SJCRH30 (cell line): ENCODE data around the gene UROS. TPM values are rescaled to one million over a fixed set of nuclear protein-coding genes. Genes with fewer than 3 reads are reported as not detected.
A peak's percentile ranks its signal among the peaks of the same experiment; 100 is the strongest.

Source experiments
- DNase-seq, 2 experiments: peaks; one replicate each; pipeline ENCODE4 v3.0.0-alpha.2; 2015 to 2020
- H3K27ac ChIP-seq: fragments of 250-450 bp; sonication (Bioruptor Pico); 2 replicates; pipeline ENCODE4 v1.5.1; 2020; ENCODE audit warnings: mild to moderate bottlenecking, moderate library complexity
- H3K27me3 ChIP-seq: fragments of 250-450 bp; sonication (Bioruptor Pico); 2 replicates; pipeline ENCODE4 v1.5.1; 2020; ENCODE audit warnings: mild to moderate bottlenecking, moderate library complexity
- H3K36me3 ChIP-seq: fragments of 250-450 bp; sonication (Bioruptor Pico); 2 replicates; pipeline ENCODE4 v1.5.1; 2020; ENCODE audit warnings: mild to moderate bottlenecking, moderate library complexity
- H3K4me1 ChIP-seq: fragments of 250-450 bp; sonication (Bioruptor Pico); 2 replicates; pipeline ENCODE4 v1.5.1; 2020; ENCODE audit warnings: mild to moderate bottlenecking, moderate library complexity
- H3K4me3 ChIP-seq: fragments of 250-450 bp; sonication (Bioruptor Pico); 2 replicates; pipeline ENCODE4 v1.5.1; 2020; ENCODE audit warnings: mild to moderate bottlenecking, moderate library complexity
- H3K9me3 ChIP-seq: fragments of 250-450 bp; sonication (Bioruptor Pico); replicated peaks from 2 replicates; pipeline ENCODE4 v1.5.1; 2020; ENCODE audit warnings: mild to moderate bottlenecking, moderate library complexity
- total RNA-seq: library from RNA; depleted of rRNA; stranded (reverse); fragments of >200 nt; shearing (Covaris generic); gene quantifications from 2 replicates; pipeline ENCODE4 v1.2.3, GENCODE V29; 2014

The UROS gene
- total RNA-seq, 1 experiment from 2014 or later: 41.0 TPM

- Histone ChIP-seq H3K27ac (no peak overlapping the region), H3K4me3 (no peak overlapping the region), H3K36me3 (peaks cover 6% of the 10 kb centered on the region; the same call in 1 of the 2 replicates), H3K9me3 (no peaks in the 10 kb centered on the region), H3K4me1 (no peaks in the 10 kb centered on the region), H3K27me3 (no peaks in the 10 kb centered on the region)
- DNase-seq: no peak
Measured at GRCh38 chr10:125770844-125771243, 52.2 kb downstream of the UROS start.

- Histone ChIP-seq H3K9me3 (no peaks in the 10 kb centered on the region), H3K27me3 (no peaks in the 10 kb centered on the region), H3K36me3 (peaks cover 21% of the 10 kb centered on the region), H3K27ac (no peak overlapping the region), H3K4me1 (no peaks in the 10 kb centered on the region), H3K4me3 (no peak overlapping the region)
- DNase-seq: no peak
Measured at GRCh38 chr10:125769175-125769574, 53.9 kb downstream of the UROS start.

GRCh38 chr10:125768219-125768855 is 54.7 kb downstream of the UROS start:
- DNase-seq: peak in 1 of 2 experiments; percentile 26
- Histone ChIP-seq H3K9me3 (no peaks in the 10 kb centered on the region), H3K27ac (no peak overlapping the region), H3K27me3 (no peaks in the 10 kb centered on the region), H3K4me3 (no peak overlapping the region), H3K36me3 (peaks cover 30% of the 10 kb centered on the region), H3K4me1 (no peaks in the 10 kb centered on the region)

- Histone ChIP-seq H3K4me3 (no peak overlapping the region), H3K36me3 (peaks cover 38% of the 10 kb centered on the region), H3K27me3 (no peaks in the 10 kb centered on the region), H3K4me1 (no peaks in the 10 kb centered on the region), H3K27ac (no peak overlapping the region), H3K9me3 (no peaks in the 10 kb centered on the region)
- DNase-seq: no peak
Measured at GRCh38 chr10:125766511-125766910, 56.5 kb downstream of the UROS start.

GRCh38 chr10:125765835-125766234 is 57.2 kb downstream of the UROS start:
- peaks cover 44% of the 10 kb centered on the region for H3K36me3 ChIP-seq
- DNase-seq: no peak
- no peaks in the 10 kb centered on the region for H3K4me1 ChIP-seq
- H3K9me3 ChIP-seq: no peaks in the 10 kb centered on the region
- H3K27me3 ChIP-seq: no peaks in the 10 kb centered on the region
- H3K27ac ChIP-seq: no peak overlapping the region
- H3K4me3 ChIP-seq: no peak overlapping the region

- no peaks in the 10 kb centered on the region for H3K27me3 ChIP-seq
- no peaks in the 10 kb centered on the region for H3K4me1 ChIP-seq
- H3K9me3 ChIP-seq: no peaks in the 10 kb centered on the region
- peaks cover 70% of the 10 kb centered on the region for H3K36me3 ChIP-seq
- H3K27ac ChIP-seq: no peak overlapping the region
- DNase-seq: no peak
- no peak overlapping the region for H3K4me3 ChIP-seq
Measured at GRCh38 chr10:125762692-125763648, 60.1 kb downstream of the UROS start.

GRCh38 chr10:125761961-125762360 is 61.1 kb downstream of the UROS start:
- Histone ChIP-seq H3K27me3 (no peaks in the 10 kb centered on the region), H3K36me3 (peaks cover 76% of the 10 kb centered on the region), H3K4me1 (no peaks in the 10 kb centered on the region), H3K9me3 (no peaks in the 10 kb centered on the region), H3K27ac (no peak overlapping the region), H3K4me3 (no peak overlapping the region)
- no peak for DNase-seq

- H3K4me3 ChIP-seq: no peak overlapping the region
- no peaks in the 10 kb centered on the region for H3K9me3 ChIP-seq
- DNase-seq: no peak
- no peaks in the 10 kb centered on the region for H3K4me1 ChIP-seq
- peaks cover 71% of the 10 kb centered on the region for H3K36me3 ChIP-seq
- no peaks in the 10 kb centered on the region for H3K27me3 ChIP-seq
- no peak overlapping the region for H3K27ac ChIP-seq
Measured at GRCh38 chr10:125757742-125758141, 65.3 kb downstream of the UROS start.

GRCh38 chr10:125756853-125757487 is 66.1 kb downstream of the UROS start:
- no peak overlapping the region for H3K27ac ChIP-seq
- H3K27me3 ChIP-seq: no peaks in the 10 kb centered on the region
- no peaks in the 10 kb centered on the region for H3K9me3 ChIP-seq
- H3K4me1 ChIP-seq: no peaks in the 10 kb centered on the region
- DNase-seq: no peak
- peaks cover 73% of the 10 kb centered on the region for H3K36me3 ChIP-seq
- no peak overlapping the region for H3K4me3 ChIP-seq

- peaks cover 70% of the 10 kb centered on the region for H3K36me3 ChIP-seq
- H3K4me1 ChIP-seq: no peaks in the 10 kb centered on the region
- no peak overlapping the region for H3K4me3 ChIP-seq
- DNase-seq: no peak
- no peaks in the 10 kb centered on the region for H3K9me3 ChIP-seq
- no peak overlapping the region for H3K27ac ChIP-seq
- H3K27me3 ChIP-seq: no peaks in the 10 kb centered on the region
Measured at GRCh38 chr10:125756196-125756595, 66.9 kb downstream of the UROS start.

GRCh38 chr10:125747417-125747816 is 75.6 kb downstream of the UROS start:
- Histone ChIP-seq H3K27ac (no peak overlapping the region), H3K4me3 (no peak overlapping the region), H3K4me1 (no peaks in the 10 kb centered on the region), H3K9me3 (no peaks in the 10 kb centered on the region), H3K36me3 (peaks cover 72% of the 10 kb centered on the region), H3K27me3 (no peaks in the 10 kb centered on the region)
- DNase-seq: no peak

- peaks cover 81% of the 10 kb centered on the region for H3K36me3 ChIP-seq
Measured at GRCh38 chr10:125744909-125745308, 78.1 kb downstream of the UROS start.

GRCh38 chr10:125742465-125742864 is 80.6 kb downstream of the UROS start:
- Histone ChIP-seq H3K4me1 (no peaks in the 10 kb centered on the region), H3K36me3 (peaks cover 88% of the 10 kb centered on the region), H3K4me3 (no peak overlapping the region), H3K9me3 (no peaks in the 10 kb centered on the region), H3K27ac (no peak overlapping the region), H3K27me3 (no peaks in the 10 kb centered on the region)
- no peak for DNase-seq

More at GRCh38 chr10:125744909-125745308, 78.1 kb downstream of the UROS start:
- H3K27ac ChIP-seq: no peak overlapping the region
- H3K4me1 ChIP-seq: no peaks in the 10 kb centered on the region
- DNase-seq: no peak
- H3K27me3 ChIP-seq: no peaks in the 10 kb centered on the region
- no peak overlapping the region for H3K4me3 ChIP-seq
- H3K9me3 ChIP-seq: no peaks in the 10 kb centered on the region

GRCh38 chr10:125739994-125740679 is 82.9 kb downstream of the UROS start:
- no peaks in the 10 kb centered on the region for H3K9me3 ChIP-seq
- H3K36me3 ChIP-seq: peaks cover 81% of the 10 kb centered on the region
- H3K4me3 ChIP-seq: no peak overlapping the region
- no peak overlapping the region for H3K27ac ChIP-seq
- DNase-seq: no peak
- no peaks in the 10 kb centered on the region for H3K27me3 ChIP-seq
- no peaks in the 10 kb centered on the region for H3K4me1 ChIP-seq
